HG03558 (cell line): ENCODE measurements around the gene TCEANC2.

Experiments
- ATAC-seq: cut with Tn5 transposase; IDR thresholded peaks from one replicate; pipeline ENCODE4 v1.9.1; 2021; ENCODE audit warnings: moderate number of reproducible peaks; ENCODE audit not compliant: unreplicated experiment; ENCODE audit errors: extremely low read depth

Gene TCEANC2

DNA sequence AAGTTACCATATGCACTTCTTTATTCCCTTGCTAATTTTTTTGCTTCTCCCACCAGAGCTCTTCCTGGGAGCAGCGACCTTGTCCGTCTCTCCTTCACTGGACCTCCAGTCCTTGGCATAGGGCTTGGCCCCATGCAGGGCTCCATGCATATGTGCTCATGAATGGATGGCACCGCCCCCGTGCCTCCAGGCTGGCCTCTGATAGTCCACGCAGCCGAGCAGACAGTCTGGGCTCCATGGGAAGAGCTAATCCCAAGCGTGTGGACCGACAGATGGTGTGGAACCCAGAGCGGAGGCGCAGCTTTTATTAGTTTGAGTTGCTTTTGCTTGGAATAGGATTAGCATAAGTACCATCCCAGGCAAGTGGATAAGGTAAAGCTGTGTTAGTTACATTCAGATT lies 57.6 kb downstream of the TCEANC2 start:
- no peak for ATAC-seq

DNA sequence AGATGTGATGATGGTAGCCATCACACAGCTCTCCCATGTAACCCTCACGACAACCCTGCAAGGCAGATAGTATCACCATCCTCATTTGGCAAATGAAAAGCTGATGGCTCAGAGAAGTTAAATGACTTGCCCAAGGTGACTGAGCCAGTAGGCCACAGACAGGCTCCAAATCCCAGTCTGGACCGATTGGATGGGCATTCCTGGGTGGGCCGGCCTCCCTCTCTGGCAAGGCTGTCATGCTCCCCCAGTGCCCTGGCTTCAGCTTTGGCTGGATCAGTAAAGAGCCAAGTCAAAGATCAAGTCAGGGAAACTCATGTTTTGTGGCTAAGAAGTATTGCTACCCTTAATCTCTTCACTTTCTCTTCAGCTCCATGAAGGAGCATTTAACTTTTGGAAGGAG lies 58.2 kb downstream of the TCEANC2 start:
- no peak for ATAC-seq

DNA sequence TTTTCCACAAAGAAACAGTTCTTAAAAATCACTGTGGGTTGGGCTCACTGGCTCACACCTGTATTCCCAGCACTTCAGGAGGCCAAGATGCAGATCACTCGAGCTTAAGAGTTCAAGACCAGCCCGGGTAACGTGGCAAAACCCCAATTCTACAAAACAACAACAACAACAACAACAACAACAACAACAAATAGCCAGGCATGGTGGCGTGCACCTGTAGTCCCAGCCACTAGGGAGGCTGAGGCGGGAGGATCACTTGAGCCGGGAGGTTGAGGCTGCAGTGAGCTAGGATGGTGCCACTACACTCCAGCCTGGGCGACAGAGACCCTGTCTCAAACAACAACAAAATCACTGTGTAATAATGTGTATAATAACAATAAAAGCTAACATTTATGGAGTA lies 58.6 kb downstream of the TCEANC2 start:
- no peak for ATAC-seq

DNA sequence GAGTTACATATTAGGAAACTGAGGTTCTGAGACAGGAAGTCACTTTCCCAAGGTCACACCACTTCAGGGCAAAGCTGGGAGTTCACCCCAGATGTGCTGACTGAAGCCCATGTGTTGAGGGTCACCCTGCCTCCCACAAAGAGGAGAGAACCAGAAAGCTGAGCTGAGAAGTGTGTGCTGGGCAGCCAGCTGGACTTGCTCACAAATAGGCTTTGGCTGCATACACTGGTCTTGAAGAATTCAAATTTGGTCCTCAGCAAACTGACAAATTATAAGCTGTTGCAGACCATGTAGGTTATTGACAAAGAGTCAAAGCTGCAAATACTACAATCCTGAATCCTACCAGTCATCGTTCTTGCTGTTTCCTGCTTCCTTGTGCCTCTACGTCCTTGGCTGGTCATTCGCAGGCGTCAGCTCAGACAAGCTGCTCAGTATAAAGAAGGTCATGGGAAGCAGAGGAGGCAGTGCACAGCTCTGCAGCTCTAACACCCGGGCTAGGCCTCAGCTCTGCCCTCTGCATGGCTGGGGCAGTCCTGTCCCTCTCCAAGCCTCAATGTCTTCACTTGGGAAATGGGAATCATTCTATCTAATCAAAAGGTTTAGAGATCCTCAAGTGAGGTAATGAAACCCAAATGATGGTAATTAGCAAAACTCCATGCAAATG lies 59.4 kb downstream of the TCEANC2 start:
- no peak for ATAC-seq

DNA sequence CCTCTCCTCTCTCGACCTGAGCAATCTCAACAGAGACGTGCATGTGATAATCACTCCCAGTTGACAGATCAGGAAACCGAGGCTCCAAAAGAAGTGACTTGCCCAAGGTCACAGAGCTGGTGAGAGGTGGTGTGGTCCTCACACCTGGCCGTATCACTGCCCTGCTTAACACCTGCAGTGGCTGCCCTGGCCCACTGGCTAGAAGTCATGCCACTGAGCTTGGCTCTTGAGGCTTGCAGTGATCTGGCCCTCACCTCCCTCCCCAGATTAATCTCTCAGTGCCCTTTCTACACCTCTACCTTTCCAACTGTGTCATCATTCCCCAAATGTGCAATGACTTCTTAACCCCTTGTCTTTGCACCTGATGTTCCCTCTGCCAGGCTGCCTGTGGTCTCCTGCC lies 60.6 kb downstream of the TCEANC2 start:
- ATAC-seq = no peak

DNA sequence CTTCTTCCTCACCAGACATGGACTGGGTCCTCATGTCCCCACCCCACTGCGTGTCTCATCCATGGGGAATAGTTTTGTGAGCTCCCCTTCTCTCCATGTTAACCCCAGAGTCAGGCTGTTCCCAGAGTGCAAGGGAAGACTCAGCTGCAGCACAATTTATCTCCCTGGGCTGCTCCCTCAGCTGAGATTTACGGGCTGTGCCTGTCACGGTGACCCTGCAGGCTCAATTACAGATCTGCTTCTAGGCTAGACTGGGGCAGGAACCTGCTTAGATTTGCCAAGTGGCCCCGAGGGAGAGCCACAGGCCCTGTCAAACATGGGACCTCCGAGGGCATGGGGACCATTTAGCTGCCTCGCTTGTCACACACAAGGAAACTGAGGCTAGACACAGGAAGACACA lies 61.5 kb downstream of the TCEANC2 start:
- ATAC-seq = no peak

DNA sequence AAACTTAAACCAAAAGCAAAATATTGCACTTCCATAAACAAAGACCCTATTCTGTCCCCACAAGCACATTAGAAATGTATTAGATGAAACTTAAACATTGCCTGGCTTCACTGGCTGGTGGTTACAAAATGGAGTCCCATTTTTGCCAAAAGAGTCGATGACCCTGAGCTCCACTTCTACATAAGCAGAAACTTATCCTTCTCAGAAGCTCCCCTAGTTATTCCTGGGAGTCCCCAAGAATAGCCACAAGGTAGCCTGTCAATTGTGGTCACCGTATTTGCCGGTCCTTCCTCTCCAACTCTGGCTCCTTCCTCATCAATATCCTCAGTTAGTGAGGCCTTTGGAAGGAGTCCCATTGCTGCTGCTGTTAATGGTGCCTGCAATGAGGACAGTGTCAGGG lies 62.1 kb downstream of the TCEANC2 start:
- ATAC-seq = no peak

DNA sequence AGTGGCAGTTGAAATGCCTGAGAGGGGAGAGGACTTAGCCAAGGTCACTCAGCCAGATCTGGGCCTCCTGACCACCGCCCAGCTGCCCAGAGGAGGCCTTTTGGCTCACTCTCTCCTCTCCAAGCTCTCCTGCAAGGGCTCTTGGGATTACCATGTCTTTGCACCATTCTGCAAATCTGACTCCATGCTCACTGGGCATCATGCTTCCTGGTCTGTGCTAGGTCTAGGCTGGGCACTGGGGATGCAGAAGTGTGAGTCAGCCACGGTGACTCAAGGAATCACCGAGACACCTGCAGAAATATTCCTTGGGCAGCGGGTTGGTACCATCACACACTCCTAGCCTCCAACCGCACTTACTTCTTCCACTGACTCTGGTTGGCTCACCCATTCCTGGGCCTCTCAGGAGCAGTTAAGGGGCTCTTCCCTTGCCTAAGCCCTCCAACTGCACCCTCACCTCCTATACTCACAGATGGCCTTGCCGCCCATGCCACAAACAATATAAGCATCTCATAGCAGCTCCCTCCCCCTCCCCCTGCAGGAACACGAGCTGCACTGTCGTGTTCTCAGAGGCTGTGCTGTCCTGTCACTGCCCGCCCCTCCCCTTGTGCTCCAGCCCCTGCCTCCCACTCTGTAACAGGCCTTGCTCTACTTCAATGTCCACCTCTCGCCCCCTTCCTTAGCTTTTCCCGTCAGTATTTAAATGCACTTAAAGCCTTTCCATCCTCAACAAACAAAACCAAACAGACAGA lies 64.6 kb downstream of the TCEANC2 start:
- ATAC-seq = no peak

DNA sequence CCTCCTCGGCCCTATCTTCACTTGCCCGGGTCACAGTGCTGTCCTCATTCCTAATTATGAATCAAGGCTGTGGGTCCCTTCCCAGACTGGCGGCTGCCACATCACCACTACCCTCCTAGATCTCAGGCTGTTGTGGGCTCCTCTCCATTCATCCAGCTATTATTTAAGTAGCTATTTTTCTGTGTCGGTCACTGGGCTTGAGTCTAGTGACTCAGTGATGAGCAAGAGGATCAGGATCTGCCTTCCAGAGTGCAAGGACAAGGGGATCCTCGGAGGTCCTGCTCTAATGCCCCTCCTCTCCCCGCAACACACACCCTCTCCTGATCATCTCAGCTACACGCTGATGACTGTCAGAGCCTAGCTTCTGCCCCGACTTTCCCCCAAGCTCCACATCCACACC lies 65.3 kb downstream of the TCEANC2 start:
- no peak for ATAC-seq

DNA sequence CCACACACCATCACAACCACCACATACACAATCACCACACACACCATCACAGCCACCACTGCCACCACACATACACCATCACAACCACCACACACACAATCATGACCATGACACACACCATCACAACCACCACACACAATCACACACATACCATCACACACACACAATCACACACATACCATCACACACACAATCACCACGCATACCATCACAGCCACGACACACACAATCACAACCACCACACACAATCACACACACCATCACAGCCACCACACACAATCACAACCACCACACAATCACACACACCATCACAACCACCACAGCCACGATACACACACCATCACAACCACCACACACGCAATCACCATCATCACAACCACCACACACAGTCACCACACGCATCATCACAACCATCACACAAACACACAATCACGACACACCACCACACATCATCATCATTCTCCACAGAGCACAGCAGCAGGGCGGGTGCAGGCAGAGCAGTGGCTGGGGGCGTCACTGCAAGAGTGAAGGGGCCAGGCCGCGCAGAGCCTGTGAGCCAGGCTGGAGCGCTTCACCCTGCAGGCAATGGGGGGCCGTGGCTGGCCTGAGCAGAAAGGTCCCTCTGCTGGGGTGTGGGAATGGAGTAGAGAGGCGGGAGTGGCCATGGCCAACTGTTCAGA lies 66.8 kb downstream of the TCEANC2 start:
- ATAC-seq = no peak

DNA sequence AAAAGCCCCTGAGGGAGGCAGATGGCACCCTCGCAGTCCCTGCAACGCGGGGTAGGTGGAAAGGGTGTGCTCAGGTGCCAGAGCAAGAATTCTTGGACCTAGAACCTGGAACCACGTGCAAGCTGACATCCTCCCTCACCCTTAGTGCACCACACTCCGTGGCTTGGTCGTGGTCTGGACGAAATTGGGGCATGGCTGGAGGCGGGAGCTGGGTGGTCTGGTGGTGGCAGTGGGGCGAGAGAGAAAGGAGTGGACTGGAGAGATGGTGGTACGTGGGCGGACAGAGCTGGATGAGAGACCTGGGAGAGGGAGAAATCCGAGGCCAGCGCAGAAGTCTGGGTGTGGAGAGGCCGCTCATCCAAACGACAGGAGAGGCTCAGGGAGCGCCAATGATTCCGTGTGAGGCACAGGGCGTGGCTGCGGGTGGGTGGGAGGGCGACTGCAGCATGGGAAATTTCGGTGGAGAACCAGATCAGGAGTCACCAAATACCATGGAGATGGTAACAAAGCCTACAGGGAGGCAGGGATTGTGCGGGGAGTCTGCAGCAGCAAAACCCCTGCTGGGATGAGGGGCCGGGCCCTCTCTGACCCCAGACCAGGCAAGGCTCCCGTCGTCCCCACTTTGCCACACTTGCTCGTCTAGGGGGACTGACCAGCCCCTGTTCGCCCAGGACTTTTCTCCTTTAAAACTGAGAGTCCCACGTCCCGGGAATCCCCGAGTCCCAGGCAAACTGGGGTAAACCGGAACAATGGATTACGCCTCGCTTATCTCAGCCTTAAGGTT lies 67.5 kb downstream of the TCEANC2 start:
- ATAC-seq = no peak

DNA sequence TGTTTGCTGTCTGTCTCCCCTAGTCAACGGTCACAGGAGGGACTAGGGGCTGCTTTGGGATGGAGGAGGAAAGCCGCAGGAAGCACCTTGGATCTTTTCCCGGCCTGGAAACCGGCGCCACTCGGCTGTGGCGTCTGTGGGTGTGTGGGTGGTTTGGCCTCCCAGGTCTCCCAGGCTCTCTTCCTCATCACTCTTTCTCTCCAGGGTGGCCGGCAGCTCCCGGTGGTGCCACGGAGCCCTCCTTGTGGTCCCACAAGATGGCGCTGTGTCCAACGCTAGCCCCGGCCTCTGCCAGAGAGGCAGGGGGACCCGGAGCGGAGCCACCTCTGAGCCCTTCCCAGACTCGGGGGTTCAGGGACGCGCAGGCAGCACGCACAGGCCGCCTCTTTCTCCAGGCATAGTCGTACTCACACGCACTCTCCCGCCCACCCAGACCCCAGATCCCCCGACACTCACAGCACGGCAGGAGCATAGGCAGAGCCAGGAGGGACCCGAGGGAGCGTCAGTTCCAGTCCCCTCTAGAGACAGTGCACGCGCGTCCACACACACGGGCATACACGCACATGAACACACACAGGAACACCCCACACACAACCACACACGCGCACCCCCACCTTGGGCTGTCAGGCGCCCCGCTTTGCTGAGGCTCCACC lies 68.2 kb downstream of the TCEANC2 start:
- no peak for ATAC-seq

DNA sequence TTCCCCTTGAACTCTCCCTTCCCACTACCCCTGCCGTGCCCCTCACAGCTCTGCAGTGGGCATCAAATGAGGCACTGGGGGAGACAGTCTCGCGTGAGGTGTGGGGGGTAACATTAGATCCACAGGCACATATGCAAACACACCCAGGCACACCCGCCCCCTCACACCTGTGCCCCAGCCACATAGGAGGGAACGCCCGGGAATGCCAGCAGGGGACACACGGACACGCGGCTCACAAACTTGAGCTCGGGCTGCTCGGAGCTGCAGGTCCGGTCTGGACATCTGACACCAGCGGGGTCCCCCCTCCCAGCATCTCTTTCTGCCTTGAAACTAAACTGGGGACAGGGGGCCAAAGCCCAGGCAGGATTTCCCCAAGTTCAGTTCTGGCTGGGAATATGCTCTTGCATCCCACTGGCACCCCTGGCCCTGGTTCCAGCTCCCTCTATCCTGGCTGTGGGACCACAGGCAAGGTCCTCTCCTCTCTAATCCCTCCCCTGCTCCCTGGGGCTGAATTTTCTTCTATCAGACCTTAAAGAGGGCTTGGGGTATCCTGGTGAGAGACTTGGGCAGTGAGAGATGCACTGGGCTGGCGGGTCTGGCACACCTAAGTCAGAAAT lies 68.8 kb downstream of the TCEANC2 start:
- no peak for ATAC-seq

DNA sequence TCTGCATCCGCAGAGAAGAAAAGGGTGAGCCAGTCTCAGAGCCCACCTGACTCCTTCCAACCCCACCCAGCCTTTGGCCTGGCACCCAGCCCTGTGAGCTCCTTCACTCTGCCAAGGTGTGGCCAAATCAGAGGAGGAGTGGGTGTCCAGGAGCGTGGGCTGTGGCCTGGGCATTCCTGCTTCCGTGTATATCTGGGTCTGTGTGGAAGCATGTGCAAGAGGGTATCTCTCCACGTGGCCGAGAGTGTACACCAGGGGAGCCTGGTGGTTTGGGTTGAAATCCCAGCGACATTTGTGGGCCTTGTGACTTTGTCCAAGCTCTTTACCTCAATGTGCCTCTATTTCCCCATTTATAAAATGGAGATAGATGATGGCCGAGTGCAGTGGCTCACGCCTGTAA lies 69.6 kb downstream of the TCEANC2 start:
- ATAC-seq = no peak

DNA sequence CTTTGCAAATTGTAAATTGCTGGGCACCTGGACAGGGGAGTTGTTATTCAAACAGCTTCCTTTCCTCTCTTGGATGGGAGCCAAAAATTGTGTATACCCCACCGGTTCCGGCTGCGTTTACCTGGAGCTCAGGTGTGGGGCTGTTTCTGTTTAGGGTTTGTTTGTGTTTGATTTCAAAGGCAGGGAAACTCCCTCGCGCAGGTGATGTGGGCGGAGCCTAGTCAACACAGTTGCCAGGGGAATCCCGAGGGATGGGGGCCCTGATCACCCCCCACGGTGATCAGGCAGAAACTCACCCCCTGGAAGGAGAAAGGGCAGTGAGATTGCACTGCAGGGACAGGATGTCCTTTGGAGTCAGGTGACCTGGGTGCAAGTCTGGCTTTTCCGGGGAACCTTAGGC lies 71.1 kb downstream of the TCEANC2 start:
- no peak for ATAC-seq

DNA sequence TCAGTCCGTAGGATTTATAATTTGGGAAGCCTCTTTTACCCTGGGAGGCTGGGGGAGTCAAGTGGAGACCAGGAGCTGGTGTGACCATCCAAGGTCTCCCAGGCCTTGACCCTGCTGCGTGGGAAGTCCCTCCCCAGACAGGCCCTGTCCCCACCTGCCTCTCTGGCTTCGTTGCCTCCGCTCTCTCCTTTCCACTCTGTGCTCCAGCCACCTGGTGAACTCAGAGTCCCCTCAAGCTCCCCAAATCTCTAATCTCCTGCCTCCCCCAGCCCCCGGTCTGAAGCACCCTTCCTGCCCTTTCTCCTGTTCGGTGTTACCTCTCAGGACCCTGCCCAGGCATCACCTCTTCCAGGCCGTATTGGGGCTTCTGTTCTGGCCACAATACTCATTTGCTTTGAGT lies 71.5 kb downstream of the TCEANC2 start:
- no peak for ATAC-seq

DNA sequence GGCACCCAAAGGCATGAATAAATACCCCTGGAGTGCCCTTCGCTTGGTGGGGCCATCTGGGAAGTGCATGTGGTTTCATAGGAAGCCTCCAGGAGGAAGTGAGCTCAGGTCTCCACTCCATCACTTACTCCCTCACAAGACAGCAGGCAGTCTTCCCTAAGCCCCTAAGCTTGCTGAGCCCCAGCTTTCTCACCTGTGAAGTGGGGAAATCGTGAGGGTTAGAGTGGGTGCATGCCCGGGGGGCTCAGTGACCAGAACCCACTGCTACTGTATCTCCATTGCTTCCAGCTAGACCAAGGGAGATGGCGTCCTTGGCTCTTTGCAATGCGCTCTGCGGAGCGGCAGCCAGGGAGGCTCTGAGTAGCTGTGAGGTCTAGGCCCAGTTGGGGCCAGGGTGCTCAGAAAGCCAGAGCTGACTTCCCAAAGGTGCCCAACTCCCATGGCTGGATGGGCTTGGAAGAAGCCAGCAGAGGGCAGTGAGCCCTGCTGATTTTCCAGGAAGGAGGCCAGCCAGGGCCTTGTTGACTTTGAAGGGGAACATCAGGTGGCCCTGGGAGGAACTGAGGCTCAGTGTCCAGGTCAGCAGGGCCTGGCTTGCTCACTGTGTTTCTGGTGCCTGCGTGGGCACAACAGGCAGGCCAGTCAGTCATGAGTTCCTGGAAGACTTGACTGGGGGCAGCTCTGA lies 72.1 kb downstream of the TCEANC2 start:
- no peak for ATAC-seq

DNA sequence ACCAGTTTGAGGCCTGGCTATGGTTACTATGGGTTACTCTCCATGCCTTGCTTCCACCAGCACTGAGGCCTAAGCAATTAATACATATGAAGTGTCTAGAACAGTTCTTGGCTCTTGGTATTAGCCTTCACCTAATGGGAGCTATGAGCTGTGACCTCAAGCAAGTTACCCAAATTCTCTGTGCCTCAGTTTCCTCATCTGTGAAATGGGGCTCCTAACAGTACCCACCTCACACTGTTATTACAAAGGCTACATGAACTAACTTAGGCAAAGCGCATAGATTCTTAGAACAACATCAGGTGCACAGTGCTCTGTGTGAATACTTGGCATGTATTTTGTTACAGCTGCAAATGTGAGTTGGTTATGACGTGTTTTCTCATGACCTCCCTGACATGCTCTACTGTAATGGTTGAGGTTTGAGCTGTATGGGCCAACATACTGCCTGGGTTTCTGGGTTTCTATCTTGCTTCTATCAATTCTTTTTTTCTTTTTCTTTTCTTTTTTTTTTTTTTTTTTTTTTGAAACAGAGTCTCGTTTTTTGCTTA lies 72.9 kb downstream of the TCEANC2 start:
- no peak for ATAC-seq
